Uterus (tissue), 4 donors: ENCODE results near the gene RPS6KB1. TPM values are rescaled to one million over a fixed set of nuclear protein-coding genes. Genes with fewer than 3 reads are reported as not detected.
"Not testable (repeated sequence)": the region's sequence is repeated elsewhere in the genome, so short reads cannot be mapped to it uniquely, and the experiment has no call there.

ENCODE experiments used
- DNase-seq, 2 donors: peaks; one replicate each; pipeline ENCODE4 v3.0.0-alpha.2; 2019 to 2020
- H3K27ac ChIP-seq, 2 donors: fragments of 200-600 bp; sonication (generic); 1 replicate in 1 of 2; 2 replicates in 1 of 2; pipeline ENCODE4 v1.5.1; 2016 to 2018
- H3K27me3 ChIP-seq, 2 donors: fragments of 200-600 bp; sonication (generic); one replicate each; pipeline ENCODE4 v1.5.1; 2018 to 2019; ENCODE audit warnings: control low read depth in 1 of 2
- H3K36me3 ChIP-seq, 2 donors: fragments of 200-600 bp; sonication (generic); one replicate each; pipeline ENCODE4 v1.5.1; 2019; ENCODE audit warnings: control low read depth in 1 of 2
- H3K4me1 ChIP-seq, 2 donors: fragments of 200-600 bp; sonication (generic); one replicate each; pipeline ENCODE4 v1.5.1; 2018 to 2019; ENCODE audit warnings: control low read depth in 1 of 2
- H3K4me3 ChIP-seq, 2 donors: fragments of 200-600 bp; sonication (generic); 1 replicate in 1 of 2; 2 replicates in 1 of 2; pipeline ENCODE4 v1.5.1; 2018 to 2019; ENCODE audit warnings: mild to moderate bottlenecking in 1 of 2
- H3K9me3 ChIP-seq, 2 donors: fragments of 200-600 bp; sonication (generic); one replicate each; pipeline ENCODE4 v1.5.1; 2019; ENCODE audit warnings: control low read depth in 1 of 2
- CTCF ChIP-seq, 4 experiments: fragments of 200-600 bp in 2 of 4; fragments of 450-650 bp in 2 of 4; sonication (generic) in 2 of 4; IDR thresholded peaks; one replicate each; pipeline ENCODE4 v1.5.1; 2016 to 2019; ENCODE audit warnings: antibody characterized with exemption in 4 of 4, mild to moderate bottlenecking in 2 of 4, moderate library complexity in 1 of 4
- POLR2A ChIP-seq, 2 donors: fragments of 450-650 bp; IDR thresholded peaks; one replicate each; pipeline ENCODE4 v1.6.1; 2016; ENCODE audit warnings: antibody characterized with exemption in 2 of 2, mild to moderate bottlenecking in 1 of 2, moderate library complexity in 1 of 2
- intact Hi-C: fragments of 100-400 bp; cut with DNase I; formaldehyde crosslinking; loops from one replicate; pipeline ENCODE4 v1.15.1; 2023; ENCODE audit warnings: low total_unique reads
- total RNA-seq, 4 donors: library from RNA; depleted of rRNA in 3 of 4; stranded (reverse); fragments of >200 nt in 3 of 4; gene quantifications; one replicate each; pipeline versions ENCODE4 v1.1.0 to v1.2.4, GENCODE V29; 2014 to 2023
- donor health status: DM: yes; HTN: yes; CAD: no.

The RPS6KB1 gene
- total RNA-seq, 4 donors from 2014 or later, result 19.2 to 86.2 (median 55.8) TPM

- Histone ChIP-seq H3K4me1 (no peaks in the 10 kb centered on the region), H3K9me3 (no peaks in the 10 kb centered on the region), H3K27ac (no peak overlapping the region), H3K36me3 (no peaks in the 10 kb centered on the region), H3K27me3 (no peaks in the 10 kb centered on the region), H3K4me3 (no peak overlapping the region)
- intact Hi-C loops, result no loop called here
- TF ChIP-seq POLR2A (IDR thresholded peaks at IDR 0.05), result no peak
- no peak for DNase-seq
Measured at GRCh38 chr17:59962739-59963318, 69.9 kb downstream of the RPS6KB1 start.

GRCh38 chr17:59963738-59964481, 71.0 kb downstream of the RPS6KB1 start:
- Histone ChIP-seq H3K9me3 (no peaks in the 10 kb centered on the region), H3K27me3 (no peaks in the 10 kb centered on the region), H3K27ac (peak overlapping the region; percentile 91 to 97), H3K4me1 (no peaks in the 10 kb centered on the region), H3K36me3 (no peaks in the 10 kb centered on the region), H3K4me3 (peak overlapping the region; percentile 71 to 94)
- intact Hi-C loops, result no loop called here
- peak; percentile 33 to 34 for DNase-seq
- no peak for TF ChIP-seq CTCF (IDR thresholded peaks at IDR 0.05)
- TF ChIP-seq POLR2A (IDR thresholded peaks at IDR 0.05), result no peak

- Histone ChIP-seq H3K27me3 (no peaks in the 10 kb centered on the region), H3K4me1 (no peaks in the 10 kb centered on the region), H3K9me3 (no peaks in the 10 kb centered on the region), H3K4me3 (peak within 1 kb of the TSS; percentile 71 to 94), H3K36me3 (no peaks in the 10 kb centered on the region), H3K27ac (peak within 1 kb of the TSS; percentile 91 to 97)
- intact Hi-C loops, result no loop called here
- peak; percentile 86 for DNase-seq
- TF ChIP-seq POLR2A (IDR thresholded peaks at IDR 0.05) (peak; percentile 44 to 74), CTCF (IDR thresholded peaks at IDR 0.05) (peak in 1 of 4 experiments; percentile 9)
Measured at GRCh38 chr17:59964482-59965328, 71.8 kb downstream of the RPS6KB1 start, which contains the start of gene RNFT1. TSS of gene RNFT1 (minus strand) at chr17:59964740. CDS start at chr17:59964663, 77 bp downstream.

- H3K4me3 ChIP-seq, H3K27ac ChIP-seq, intact Hi-C loops, H3K27me3 ChIP-seq, DNase-seq, H3K9me3 ChIP-seq, H3K36me3 ChIP-seq, H3K4me1 ChIP-seq: not testable (repeated sequence)
Measured at GRCh38 chr17:59971771-59972170, 78.8 kb downstream of the RPS6KB1 start.

GRCh38 chr17:59972778-59973177, 79.9 kb downstream of the RPS6KB1 start:
- Histone ChIP-seq H3K36me3 (no peaks in the 10 kb centered on the region), H3K9me3 (no peaks in the 10 kb centered on the region), H3K27me3 (no peaks in the 10 kb centered on the region), H3K27ac (no peak overlapping the region), H3K4me3 (no peak overlapping the region), H3K4me1 (no peaks in the 10 kb centered on the region)
- intact Hi-C loops, result no loop called here
- TF ChIP-seq CTCF (IDR thresholded peaks at IDR 0.05) (no peak), POLR2A (IDR thresholded peaks at IDR 0.05) (no peak)
- DNase-seq, result no peak

- DNase-seq, H3K4me1 ChIP-seq, H3K27me3 ChIP-seq, H3K27ac ChIP-seq, H3K36me3 ChIP-seq, H3K9me3 ChIP-seq, intact Hi-C loops, H3K4me3 ChIP-seq: not testable (repeated sequence)
Measured at GRCh38 chr17:59973483-59973882, 80.6 kb downstream of the RPS6KB1 start.

- intact Hi-C loops, H3K9me3 ChIP-seq, DNase-seq, H3K36me3 ChIP-seq, H3K4me1 ChIP-seq, H3K27me3 ChIP-seq, H3K4me3 ChIP-seq, H3K27ac ChIP-seq: not testable (repeated sequence)
Measured at GRCh38 chr17:59975166-59975565, 82.2 kb downstream of the RPS6KB1 start.

- intact Hi-C loops, H3K27ac ChIP-seq, H3K27me3 ChIP-seq, DNase-seq, H3K36me3 ChIP-seq, H3K4me1 ChIP-seq, H3K9me3 ChIP-seq, H3K4me3 ChIP-seq: not testable (repeated sequence)
Measured at GRCh38 chr17:59996608-59997007, 103.7 kb downstream of the RPS6KB1 start.
